ENCODE results near the gene UBC.

Gene UBC

DNA sequence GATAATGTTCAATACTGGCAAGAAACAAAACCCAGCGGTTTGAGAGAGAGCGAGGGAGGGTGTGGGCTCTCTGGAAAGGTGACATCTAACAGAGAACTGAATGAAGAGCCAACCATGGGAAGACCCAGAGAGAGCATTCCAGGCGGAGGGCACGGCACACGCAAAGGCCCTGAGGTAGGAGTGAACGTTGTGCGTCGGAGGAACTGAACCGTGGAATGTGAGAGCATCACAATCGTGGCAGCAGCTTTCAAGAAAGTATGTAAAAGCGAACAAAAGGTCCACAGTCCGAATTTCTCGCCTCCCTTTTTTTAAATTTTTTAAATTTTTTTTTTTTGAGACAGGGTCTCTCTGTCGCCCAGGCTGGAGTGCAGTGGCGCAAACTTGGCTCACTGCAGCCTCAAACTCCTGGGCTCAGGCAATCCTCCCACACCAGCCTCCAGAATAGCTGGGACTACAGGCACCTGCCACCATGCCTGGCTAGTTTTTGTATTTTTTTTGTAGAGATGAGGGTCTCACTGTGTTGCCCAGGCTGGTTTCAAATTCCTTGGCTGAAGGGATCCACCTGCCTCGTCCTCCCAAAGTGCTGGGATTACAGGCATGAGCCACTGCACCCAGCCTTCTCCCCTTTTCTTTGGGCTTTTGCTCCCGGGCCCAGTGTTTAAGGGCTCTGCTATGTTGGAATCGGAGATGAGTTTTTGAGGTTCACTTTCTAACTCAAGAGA, 35.5 kb downstream of the UBC start:
- H3K9ac ChIP-seq (ENCODE audit: low read depth, low read length, poor library complexity, severe bottlenecking), result no peak overlapping the region
- H3K4me2 ChIP-seq (ENCODE audit: low read depth, low read length, poor library complexity, severe bottlenecking), result no peak overlapping the region

DNA sequence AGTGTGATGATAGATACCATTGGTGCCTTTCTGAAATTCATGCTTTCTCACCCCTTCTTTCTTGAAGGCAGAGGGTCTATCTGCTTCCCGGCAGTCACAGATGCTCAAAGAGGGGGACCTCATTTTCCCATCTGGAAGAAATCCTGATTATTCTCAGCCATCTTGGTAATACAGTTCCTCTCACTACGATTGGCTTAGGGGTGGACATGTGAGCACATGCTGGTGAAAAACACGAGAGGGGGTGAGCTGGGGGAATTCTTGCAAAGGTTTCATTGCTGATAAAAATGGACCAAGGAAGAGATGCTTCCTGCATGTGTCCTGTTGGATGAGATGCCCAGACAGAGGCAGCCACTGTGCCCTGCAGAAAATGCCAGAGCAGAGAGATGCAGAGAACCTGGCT, 37.0 kb downstream of the UBC start:
- TF ChIP-seq, protein P1, sequence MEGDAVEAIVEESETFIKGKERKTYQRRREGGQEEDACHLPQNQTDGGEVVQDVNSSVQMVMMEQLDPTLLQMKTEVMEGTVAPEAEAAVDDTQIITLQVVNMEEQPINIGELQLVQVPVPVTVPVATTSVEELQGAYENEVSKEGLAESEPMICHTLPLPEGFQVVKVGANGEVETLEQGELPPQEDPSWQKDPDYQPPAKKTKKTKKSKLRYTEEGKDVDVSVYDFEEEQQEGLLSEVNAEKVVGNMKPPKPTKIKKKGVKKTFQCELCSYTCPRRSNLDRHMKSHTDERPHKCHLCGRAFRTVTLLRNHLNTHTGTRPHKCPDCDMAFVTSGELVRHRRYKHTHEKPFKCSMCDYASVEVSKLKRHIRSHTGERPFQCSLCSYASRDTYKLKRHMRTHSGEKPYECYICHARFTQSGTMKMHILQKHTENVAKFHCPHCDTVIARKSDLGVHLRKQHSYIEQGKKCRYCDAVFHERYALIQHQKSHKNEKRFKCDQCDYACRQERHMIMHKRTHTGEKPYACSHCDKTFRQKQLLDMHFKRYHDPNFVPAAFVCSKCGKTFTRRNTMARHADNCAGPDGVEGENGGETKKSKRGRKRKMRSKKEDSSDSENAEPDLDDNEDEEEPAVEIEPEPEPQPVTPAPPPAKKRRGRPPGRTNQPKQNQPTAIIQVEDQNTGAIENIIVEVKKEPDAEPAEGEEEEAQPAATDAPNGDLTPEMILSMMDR (conservative IDR thresholded peaks at IDR 0.05; ENCODE audit: low read length), result no peak
- no peak for TF ChIP-seq EZH2phosphoT487 (IDR thresholded peaks at IDR 0.05; ENCODE audit: borderline replicate concordance)
- no peaks in the 10 kb centered on the region for H3K36me3 ChIP-seq (ENCODE audit: insufficient read depth, low read length)
- no peak overlapping the region for H3K4me3 ChIP-seq (ENCODE audit: low read length, poor library complexity, severe bottlenecking)
- no peaks in the 10 kb centered on the region for H4K20me1 ChIP-seq (ENCODE audit: insufficient read depth, low read length, poor library complexity, severe bottlenecking)
- no peak overlapping the region for H3K9ac ChIP-seq (ENCODE audit: low read depth, low read length, poor library complexity, severe bottlenecking)
- no peaks in the 10 kb centered on the region for H3K9me2 ChIP-seq (replicated peaks; ENCODE audit: low read depth, low read length)
- no peaks in the 10 kb centered on the region for H3F3A ChIP-seq (ENCODE audit: low read depth)
- H3K27me3 ChIP-seq (ENCODE audit: insufficient read depth, low read length, poor library complexity, severe bottlenecking), result no peaks in the 10 kb centered on the region
- no peak overlapping the region for H2AFZ ChIP-seq (ENCODE audit: low read length)
- no peaks in the 10 kb centered on the region for H3K79me2 ChIP-seq (ENCODE audit: insufficient read depth, low read length)
- no peak overlapping the region for H3K4me2 ChIP-seq (ENCODE audit: low read depth, low read length, poor library complexity, severe bottlenecking)
- no peaks in the 10 kb centered on the region for H3K9me3 ChIP-seq (ENCODE audit: insufficient read depth, low read depth, low read length)
- H3K4me1 ChIP-seq (ENCODE audit: insufficient read depth, low read length, poor library complexity, severe bottlenecking), result no peaks in the 10 kb centered on the region

More for the DNA sequence above, 35.5 kb downstream of the UBC start:
- no peaks in the 10 kb centered on the region for H3K36me3 ChIP-seq (ENCODE audit: insufficient read depth, low read length)
- H4K20me1 ChIP-seq (ENCODE audit: insufficient read depth, low read length, poor library complexity, severe bottlenecking), result no peaks in the 10 kb centered on the region
- no peak overlapping the region for H2AFZ ChIP-seq (ENCODE audit: low read length)
- TF ChIP-seq, protein P1 (conservative IDR thresholded peaks at IDR 0.05; ENCODE audit: low read length), result no peak
- TF ChIP-seq EZH2phosphoT487 (IDR thresholded peaks at IDR 0.05; ENCODE audit: borderline replicate concordance), result no peak
- no peaks in the 10 kb centered on the region for H3K9me3 ChIP-seq (ENCODE audit: insufficient read depth, low read depth, low read length)
- H3K79me2 ChIP-seq (ENCODE audit: insufficient read depth, low read length), result no peaks in the 10 kb centered on the region
- no peak overlapping the region for H3K4me3 ChIP-seq (ENCODE audit: low read length, poor library complexity, severe bottlenecking)
- no peaks in the 10 kb centered on the region for H3F3A ChIP-seq (ENCODE audit: low read depth)
- no peaks in the 10 kb centered on the region for H3K27me3 ChIP-seq (ENCODE audit: insufficient read depth, low read length, poor library complexity, severe bottlenecking)
- no peaks in the 10 kb centered on the region for H3K9me2 ChIP-seq (replicated peaks; ENCODE audit: low read depth, low read length)
- H3K4me1 ChIP-seq (ENCODE audit: insufficient read depth, low read length, poor library complexity, severe bottlenecking), result no peaks in the 10 kb centered on the region

GRCh38 chr12:124876171-124876570, 38.3 kb downstream of the UBC start:
- TF ChIP-seq, protein P1 (conservative IDR thresholded peaks at IDR 0.05; ENCODE audit: low read length), result no peak
- TF ChIP-seq EZH2phosphoT487 (IDR thresholded peaks at IDR 0.05; ENCODE audit: borderline replicate concordance), result no peak
- Histone ChIP-seq H3K4me2 (ENCODE audit: low read depth, low read length, poor library complexity, severe bottlenecking) (no peak overlapping the region), H3F3A (ENCODE audit: low read depth) (no peaks in the 10 kb centered on the region), H2AFZ (ENCODE audit: low read length) (no peak overlapping the region), H3K27me3 (ENCODE audit: insufficient read depth, low read length, poor library complexity, severe bottlenecking) (no peaks in the 10 kb centered on the region), H3K4me3 (ENCODE audit: low read length, poor library complexity, severe bottlenecking) (no peak overlapping the region), H3K79me2 (ENCODE audit: insufficient read depth, low read length) (no peaks in the 10 kb centered on the region), H3K36me3 (ENCODE audit: insufficient read depth, low read length) (no peaks in the 10 kb centered on the region), H3K9ac (ENCODE audit: low read depth, low read length, poor library complexity, severe bottlenecking) (no peak overlapping the region), H3K4me1 (ENCODE audit: insufficient read depth, low read length, poor library complexity, severe bottlenecking) (no peaks in the 10 kb centered on the region), H3K9me2 (replicated peaks; ENCODE audit: low read depth, low read length) (no peaks in the 10 kb centered on the region), H3K9me3 (ENCODE audit: insufficient read depth, low read depth, low read length) (no peaks in the 10 kb centered on the region), H4K20me1 (ENCODE audit: insufficient read depth, low read length, poor library complexity, severe bottlenecking) (no peaks in the 10 kb centered on the region)

Data from Loucy (cell line).